Measurements from ENCODE around the gene TPSB2. TPM values are rescaled to one million over a fixed set of nuclear protein-coding genes. Genes with fewer than 3 reads are reported as not detected.

TPSB2 gene
- total RNA-seq, 4 donors from 2014 or later, result 7.5 to 304 (median 199) TPM

DNA sequence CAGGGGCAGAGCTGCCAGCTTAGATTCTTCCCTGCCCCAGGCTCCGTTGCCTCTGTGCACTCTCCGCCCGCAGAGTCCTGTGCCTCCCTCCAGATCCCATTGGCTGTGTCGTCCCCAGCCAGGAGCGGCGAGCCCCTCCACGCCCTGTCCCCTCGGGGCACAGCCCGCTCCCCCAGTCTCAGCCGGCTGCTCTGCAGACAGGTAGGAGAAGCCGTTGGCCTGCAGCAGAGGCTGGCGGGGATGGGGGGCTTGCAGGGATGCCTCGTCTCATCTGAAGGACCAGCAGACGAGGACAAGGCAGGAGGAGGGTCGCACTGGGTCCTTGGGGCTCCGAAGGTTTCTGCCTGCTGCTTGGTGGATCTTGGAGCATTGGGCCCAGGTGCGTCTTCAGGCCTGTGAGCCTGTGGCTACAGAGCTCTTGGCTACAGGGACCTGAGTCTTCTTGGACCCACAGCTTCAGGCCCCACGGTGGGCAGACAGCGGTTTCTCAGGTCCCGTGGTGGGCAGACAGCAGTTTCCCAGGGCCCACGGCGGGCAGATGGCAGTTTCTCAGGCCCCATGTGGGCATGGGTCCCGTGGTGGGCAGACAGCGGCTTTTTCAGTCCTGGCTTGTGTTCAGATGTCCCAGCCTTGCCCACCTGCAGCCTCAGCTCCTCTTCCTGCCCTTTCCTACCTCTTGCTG lies 10.9 kb downstream of the TPSB2 start:
- peaks cover 0 to 85% (median 69%) of the 10 kb centered on the region in 4 donors for H3K36me3 ChIP-seq
- no peaks in the 10 kb centered on the region for H3K9me3 ChIP-seq
- peaks cover 0 to 12% (median 5%) of the 10 kb centered on the region in 4 donors for H3K4me1 ChIP-seq
- H3K27me3 ChIP-seq, result no peaks in the 10 kb centered on the region
- H3K4me3 ChIP-seq, result no peak overlapping the region
- WGBS, result 83% methylated on average over 10 of the region's 24 CpGs
- TF ChIP-seq, protein P1, sequence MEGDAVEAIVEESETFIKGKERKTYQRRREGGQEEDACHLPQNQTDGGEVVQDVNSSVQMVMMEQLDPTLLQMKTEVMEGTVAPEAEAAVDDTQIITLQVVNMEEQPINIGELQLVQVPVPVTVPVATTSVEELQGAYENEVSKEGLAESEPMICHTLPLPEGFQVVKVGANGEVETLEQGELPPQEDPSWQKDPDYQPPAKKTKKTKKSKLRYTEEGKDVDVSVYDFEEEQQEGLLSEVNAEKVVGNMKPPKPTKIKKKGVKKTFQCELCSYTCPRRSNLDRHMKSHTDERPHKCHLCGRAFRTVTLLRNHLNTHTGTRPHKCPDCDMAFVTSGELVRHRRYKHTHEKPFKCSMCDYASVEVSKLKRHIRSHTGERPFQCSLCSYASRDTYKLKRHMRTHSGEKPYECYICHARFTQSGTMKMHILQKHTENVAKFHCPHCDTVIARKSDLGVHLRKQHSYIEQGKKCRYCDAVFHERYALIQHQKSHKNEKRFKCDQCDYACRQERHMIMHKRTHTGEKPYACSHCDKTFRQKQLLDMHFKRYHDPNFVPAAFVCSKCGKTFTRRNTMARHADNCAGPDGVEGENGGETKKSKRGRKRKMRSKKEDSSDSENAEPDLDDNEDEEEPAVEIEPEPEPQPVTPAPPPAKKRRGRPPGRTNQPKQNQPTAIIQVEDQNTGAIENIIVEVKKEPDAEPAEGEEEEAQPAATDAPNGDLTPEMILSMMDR (IDR thresholded peaks at IDR 0.05), result no peak
- TF ChIP-seq POLR2A (IDR thresholded peaks at IDR 0.05; ENCODE audit: low read depth) (no peak), POLR2AphosphoS5 (IDR thresholded peaks at IDR 0.05) (no peak), EP300 (IDR thresholded peaks at IDR 0.05) (no peak)
- intact Hi-C loops (cut with DNase I), result no loop called here
- H3K27ac ChIP-seq (replicated peaks in 1 of 4), result no peak overlapping the region
- DNase-seq (ENCODE audit: extremely low spot score), result no peak

DNA sequence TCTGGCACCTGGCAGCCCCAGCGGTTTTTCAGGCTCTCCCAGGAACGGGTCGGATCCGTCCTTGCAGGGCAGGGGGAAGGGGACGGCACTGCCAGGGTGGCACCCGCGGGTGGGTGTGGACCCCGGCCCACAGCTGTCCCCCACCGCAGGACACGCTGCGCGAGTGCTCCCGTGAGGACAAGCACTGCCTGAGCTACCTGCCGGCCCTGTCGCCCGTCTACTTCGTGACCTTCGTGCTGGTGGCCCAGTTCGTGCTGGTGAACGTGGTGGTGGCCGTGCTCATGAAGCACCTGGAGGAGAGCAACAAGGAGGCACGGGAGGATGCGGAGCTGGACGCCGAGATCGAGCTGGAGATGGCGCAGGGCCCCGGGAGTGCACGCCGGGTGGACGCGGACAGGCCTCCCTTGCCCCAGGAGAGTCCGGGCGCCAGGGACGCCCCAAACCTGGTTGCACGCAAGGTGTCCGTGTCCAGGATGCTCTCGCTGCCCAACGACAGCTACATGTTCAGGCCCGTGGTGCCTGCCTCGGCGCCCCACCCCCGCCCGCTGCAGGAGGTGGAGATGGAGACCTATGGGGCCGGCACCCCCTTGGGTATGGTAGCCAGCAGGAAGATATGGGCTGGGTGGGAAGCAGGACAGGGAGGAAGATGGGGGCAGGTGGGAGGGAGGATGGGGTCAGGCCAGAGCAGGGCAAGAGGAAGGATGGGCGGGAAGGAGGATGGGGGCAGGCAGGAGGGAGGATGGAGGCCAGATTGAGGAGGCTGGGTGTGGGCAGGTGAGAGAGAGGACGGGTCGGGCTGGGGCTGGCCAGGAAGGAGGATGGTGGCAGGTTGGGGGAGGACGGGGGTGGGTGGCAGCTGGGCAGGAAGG lies 11.7 kb downstream of the TPSB2 start:
- no peak for DNase-seq (ENCODE audit: extremely low spot score)
- Histone ChIP-seq H3K4me1 (peaks cover 0 to 12% (median 5%) of the 10 kb centered on the region in 4 donors), H3K9me3 (no peaks in the 10 kb centered on the region), H3K4me3 (no peak overlapping the region), H3K27ac (replicated peaks in 1 of 4) (no peak overlapping the region), H3K36me3 (peaks cover 0 to 93% (median 76%) of the 10 kb centered on the region in 4 donors), H3K27me3 (no peaks in the 10 kb centered on the region)
- TF ChIP-seq, protein P1 (IDR thresholded peaks at IDR 0.05), result no peak
- TF ChIP-seq POLR2A (IDR thresholded peaks at IDR 0.05; ENCODE audit: low read depth) (no peak), EP300 (IDR thresholded peaks at IDR 0.05) (no peak), POLR2AphosphoS5 (IDR thresholded peaks at IDR 0.05) (no peak)
- intact Hi-C loops (cut with DNase I), result no loop called here
- WGBS, result 88% methylated on average over 45 of the region's 49 CpGs

DNA sequence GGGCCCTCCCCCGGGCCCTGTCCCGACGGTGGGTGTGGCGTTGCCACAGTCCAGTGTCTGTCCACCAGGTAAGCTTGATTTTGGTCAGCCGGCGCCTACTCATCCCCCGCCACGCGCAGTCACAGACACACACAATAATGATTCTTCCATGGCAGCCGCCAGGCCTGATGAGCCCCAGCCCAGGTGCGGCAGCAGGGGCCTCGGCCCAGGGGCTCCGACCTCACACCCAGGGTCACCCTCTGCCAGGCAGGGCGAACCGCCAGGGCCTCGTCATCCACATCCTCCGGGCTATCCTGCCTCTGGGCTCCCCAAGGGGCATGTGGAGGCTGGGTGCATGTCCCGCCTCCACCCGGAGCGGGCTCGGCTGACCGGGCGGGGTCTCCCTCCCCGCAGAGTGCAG lies 12.5 kb downstream of the TPSB2 start:
- H3K4me3 ChIP-seq, result no peak overlapping the region
- TF ChIP-seq POLR2AphosphoS5 (IDR thresholded peaks at IDR 0.05) (no peak), EP300 (IDR thresholded peaks at IDR 0.05) (no peak), POLR2A (IDR thresholded peaks at IDR 0.05; ENCODE audit: low read depth) (no peak)
- TF ChIP-seq, protein P1 (IDR thresholded peaks at IDR 0.05), result no peak
- peaks cover 0 to 12% (median 5%) of the 10 kb centered on the region in 4 donors for H3K4me1 ChIP-seq
- no peaks in the 10 kb centered on the region for H3K27me3 ChIP-seq
- H3K9me3 ChIP-seq, result no peaks in the 10 kb centered on the region
- peaks cover 3 to 97% (median 84%) of the 10 kb centered on the region in 4 donors for H3K36me3 ChIP-seq
- H3K27ac ChIP-seq (replicated peaks in 1 of 4), result no peak overlapping the region
- 84% methylated on average over 18 of the region's 24 CpGs for WGBS
- intact Hi-C loops (cut with DNase I), result no loop called here
- no peak for DNase-seq (ENCODE audit: extremely low spot score)

DNA sequence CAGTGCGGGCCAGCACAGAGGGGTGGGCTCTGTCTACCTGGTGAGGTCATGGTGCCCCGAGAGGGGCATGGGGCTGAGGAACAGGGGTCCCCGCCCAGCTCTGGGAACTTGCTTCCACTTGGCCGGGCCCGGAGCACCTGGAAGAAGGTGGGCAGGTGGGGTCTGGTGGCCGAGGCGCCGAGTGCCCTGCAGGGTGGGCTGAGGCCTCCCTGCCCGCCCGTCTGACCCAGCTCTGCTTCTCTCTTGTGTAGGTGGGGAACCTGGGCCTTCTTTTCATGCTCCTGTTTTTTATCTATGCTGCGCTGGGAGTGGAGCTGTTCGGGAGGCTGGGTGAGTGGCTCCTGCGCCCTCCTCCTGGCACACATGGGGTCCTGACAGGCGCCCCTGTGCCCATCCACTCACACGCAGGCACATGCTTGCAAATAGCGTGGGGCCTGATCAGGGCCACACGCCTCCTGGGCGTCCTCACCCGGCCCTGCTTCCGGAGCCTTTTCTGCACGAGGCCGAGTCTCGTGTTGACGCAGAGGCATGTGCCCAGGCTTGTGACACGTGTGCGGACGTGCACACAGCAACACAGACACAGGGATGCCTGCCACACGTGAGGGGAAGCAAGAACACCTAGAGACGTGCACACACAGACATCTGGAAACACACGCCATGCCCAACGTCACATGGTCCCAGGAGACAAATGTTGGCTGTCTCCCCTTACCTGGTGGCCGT lies 13.1 kb downstream of the TPSB2 start:
- 79% methylated on average over 19 of the region's 32 CpGs for WGBS
- no peaks in the 10 kb centered on the region for H3K27me3 ChIP-seq
- no peak overlapping the region for H3K27ac ChIP-seq (replicated peaks in 1 of 4)
- intact Hi-C loops (cut with DNase I), result no loop called here
- H3K36me3 ChIP-seq, result peaks cover 3 to 98% (median 91%) of the 10 kb centered on the region in 4 donors
- peaks cover 0 to 12% (median 5%) of the 10 kb centered on the region in 4 donors for H3K4me1 ChIP-seq
- no peak overlapping the region for H3K4me3 ChIP-seq
- no peaks in the 10 kb centered on the region for H3K9me3 ChIP-seq
- no peak for DNase-seq (ENCODE audit: extremely low spot score)
- TF ChIP-seq POLR2AphosphoS5 (IDR thresholded peaks at IDR 0.05) (no peak), EP300 (IDR thresholded peaks at IDR 0.05) (no peak), POLR2A (IDR thresholded peaks at IDR 0.05; ENCODE audit: low read depth) (no peak)
- TF ChIP-seq, protein P1 (IDR thresholded peaks at IDR 0.05), result no peak
